Stomach (tissue), 4 donors: ENCODE data around the gene SCYL2.

Source experiments
- CTCF ChIP-seq, 7 experiments: fragments of 450-650 bp in 4 of 7; fragments of 200-600 bp in 3 of 7; sonication (generic) in 3 of 7; IDR thresholded peaks; one replicate each; pipeline ENCODE4 v1.5.1; 2016 to 2019; ENCODE audit warnings: antibody characterized with exemption in 7 of 7, control low read depth in 2 of 7, mild to moderate bottlenecking in 1 of 7
- POLR2A ChIP-seq, 4 donors: fragments of 450-650 bp; IDR thresholded peaks; one replicate each; pipeline ENCODE4 v1.6.1; 2016; ENCODE audit warnings: antibody characterized with exemption in 4 of 4, control low read depth in 2 of 4, mild to moderate bottlenecking in 1 of 4, moderate library complexity in 1 of 4
- POLR2AphosphoS5 ChIP-seq, 3 donors: sonication (generic); formaldehyde crosslinking; IDR thresholded peaks; one replicate each; pipeline ENCODE4 v1.6.1; 2016; ENCODE audit warnings: antibody characterized with exemption in 3 of 3

GRCh38 chr12:100365411-100365810 is 98.4 kb downstream of the SCYL2 start:
- TF ChIP-seq CTCF (IDR thresholded peaks at IDR 0.05) (no peak), POLR2A (IDR thresholded peaks at IDR 0.05) (no peak), POLR2AphosphoS5 (IDR thresholded peaks at IDR 0.05) (no peak)
